ENCODE results near the gene RAB7A.
A peak's percentile ranks its signal among the peaks of the same experiment; 100 is the strongest.

RAB7A gene

GRCh38 chr3:128782282-128783146, 56.5 kb downstream of the RAB7A start:
- CTCF ChIA-PET = interaction anchor here (0.9 to 1.8 kb wide), 4 partner anchors 10 to 102 kb away, joined by 3 to 6 read pairs (median 4); no protein-coding TSS in a partner anchor
- POLR2A ChIA-PET = no interaction called here
- no peak for DNase-seq (ENCODE audit: extremely low spot score)
- no peak for TF ChIP-seq CTCF (IDR thresholded peaks at IDR 0.05; ENCODE audit: control extremely low read depth, extremely low read depth, low read depth, missing control alignments)

- no peak for TF ChIP-seq CTCF (IDR thresholded peaks at IDR 0.05; ENCODE audit: control extremely low read depth, extremely low read depth, low read depth, missing control alignments)
- ChIA-PET CTCF (interaction anchor here (1.3 to 7.4 kb wide), 2 partner anchors 13 to 20 kb away, joined by 3 to 66 read pairs; no protein-coding TSS in a partner anchor), POLR2A (interaction anchor here (0.5 kb wide), 1 partner anchor 110 kb away, joined by 3 read pairs; no protein-coding TSS in a partner anchor)
- DNase-seq (ENCODE audit: extremely low spot score) = no peak
These were observed 57.8 kb downstream of the RAB7A start for GRCh38 chr3:128783774-128784173.

GRCh38 chr3:128784232-128784631, 58.2 kb downstream of the RAB7A start:
- TF ChIP-seq CTCF (IDR thresholded peaks at IDR 0.05; ENCODE audit: control extremely low read depth, extremely low read depth, low read depth, missing control alignments) = peak; percentile 45
- DNase-seq (ENCODE audit: extremely low spot score) = no peak
- CTCF ChIA-PET = interaction anchor here (1.3 to 7.4 kb wide), 3 partner anchors 13 to 175 kb away, joined by 3 to 66 read pairs (median 3); no protein-coding TSS in a partner anchor
- POLR2A ChIA-PET = no interaction called here

DNA sequence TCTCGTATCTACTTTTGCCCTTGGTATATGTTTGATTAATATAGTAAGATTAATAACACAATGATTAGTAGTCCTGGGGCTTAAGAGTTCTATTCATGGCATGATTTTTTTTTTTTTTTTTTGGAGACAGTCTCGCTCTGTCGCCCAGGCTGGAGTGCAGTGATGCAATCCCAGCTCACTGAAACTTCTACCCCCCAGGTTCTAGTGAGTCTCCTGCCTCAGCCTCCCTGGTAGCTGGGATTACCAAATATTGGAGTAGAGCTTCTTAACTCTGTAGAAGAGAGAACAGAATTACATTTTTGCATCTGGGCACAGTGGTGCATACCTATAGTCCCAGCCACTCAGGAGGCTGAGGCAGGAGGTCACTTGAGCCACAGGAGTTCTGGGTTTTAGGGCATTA, 58.9 kb downstream of the RAB7A start:
- TF ChIP-seq CTCF (IDR thresholded peaks at IDR 0.05; ENCODE audit: control extremely low read depth, extremely low read depth, low read depth, missing control alignments) = no peak
- no peak for DNase-seq (ENCODE audit: extremely low spot score)
- CTCF ChIA-PET = interaction anchor here (0.7 to 7.4 kb wide), 3 partner anchors 12 to 176 kb away, joined by 3 to 66 read pairs (median 3); no protein-coding TSS in a partner anchor
- POLR2A ChIA-PET = no interaction called here

GRCh38 chr3:128786434-128787020, 60.5 kb downstream of the RAB7A start:
- ChIA-PET POLR2A (no interaction called here), CTCF (interaction anchor here (1.0 to 7.4 kb wide), 4 partner anchors 11 to 105 kb away, joined by 3 to 66 read pairs (median 16); no protein-coding TSS in a partner anchor)
- DNase-seq (ENCODE audit: extremely low spot score) = no peak
- no peak for TF ChIP-seq CTCF (IDR thresholded peaks at IDR 0.05; ENCODE audit: control extremely low read depth, extremely low read depth, low read depth, missing control alignments)

Data from GM10248 (cell line).